G401 (cell line): Measurements from ENCODE around the gene WDR73. TPM values are rescaled to one million over a fixed set of nuclear protein-coding genes. Genes with fewer than 3 reads are reported as not detected.
"Not testable (repeated sequence)": the region's sequence is repeated elsewhere in the genome, so short reads cannot be mapped to it uniquely, and the experiment has no call there.

Experiments
- DNase-seq: peaks from one replicate; pipeline ENCODE4 v3.0.0-alpha.2; 2015; ENCODE audit warnings: low spot score
- in situ Hi-C: cut with HindIII; loops from 2 replicates; pipeline ENCODE4 v1.10.0; 2016; ENCODE audit warnings: low sequenced_read_pairs, mixed read lengths
- total RNA-seq: library from RNA; depleted of rRNA; stranded (reverse); fragments of >200 nt; shearing (Covaris generic); gene quantifications from 2 replicates; pipeline ENCODE4 v1.2.3, GENCODE V29; 2014; rRNA removed

The WDR73 gene
- total RNA-seq, result 55.7 and 60.4 TPM in 2 replicates

DNA sequence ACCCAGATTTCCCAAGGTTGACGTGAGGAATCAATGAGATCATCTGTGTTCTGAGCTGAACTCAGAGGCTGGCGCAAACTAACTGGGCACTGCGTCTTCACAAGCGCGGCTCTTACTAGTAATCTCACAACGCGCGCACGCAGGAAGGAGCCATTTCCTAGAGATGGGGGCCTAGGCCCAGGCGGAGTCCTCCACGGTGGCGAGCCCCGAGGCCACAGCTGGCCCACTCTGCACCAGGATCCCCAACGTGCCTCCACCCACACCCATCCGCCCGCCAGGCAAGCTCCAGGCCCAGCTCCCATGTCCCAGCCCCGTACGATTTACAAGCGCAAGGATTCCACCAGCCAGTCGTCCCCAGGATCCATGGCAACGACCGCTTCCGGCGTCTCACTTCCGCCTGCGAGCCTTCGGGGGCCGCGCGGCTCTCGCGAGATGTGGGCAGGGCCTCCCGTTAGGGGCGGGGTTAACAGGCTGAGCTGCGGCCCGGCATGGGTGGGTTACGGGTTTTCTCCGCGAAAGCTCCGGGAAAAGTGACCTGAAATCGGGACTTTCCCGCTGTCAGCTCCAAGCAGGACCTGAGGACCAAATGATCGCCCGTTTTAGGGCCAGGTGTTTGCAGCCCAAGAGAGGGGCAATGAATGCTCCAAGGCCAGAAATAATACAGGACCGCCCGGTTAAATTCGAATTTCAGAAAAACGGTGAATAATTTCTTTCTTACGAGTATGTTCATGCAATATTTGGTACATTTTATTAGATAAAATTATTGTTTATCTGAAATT, at the start of gene WDR73:
Gene WDR73, minus strand, starts transcription at position 374 of the 779 bp plus-strand sequence. Its CDS starts 9 bp downstream, at position 365.
- in situ Hi-C loops, result no loop called here
- peak; percentile 97 for DNase-seq

DNA sequence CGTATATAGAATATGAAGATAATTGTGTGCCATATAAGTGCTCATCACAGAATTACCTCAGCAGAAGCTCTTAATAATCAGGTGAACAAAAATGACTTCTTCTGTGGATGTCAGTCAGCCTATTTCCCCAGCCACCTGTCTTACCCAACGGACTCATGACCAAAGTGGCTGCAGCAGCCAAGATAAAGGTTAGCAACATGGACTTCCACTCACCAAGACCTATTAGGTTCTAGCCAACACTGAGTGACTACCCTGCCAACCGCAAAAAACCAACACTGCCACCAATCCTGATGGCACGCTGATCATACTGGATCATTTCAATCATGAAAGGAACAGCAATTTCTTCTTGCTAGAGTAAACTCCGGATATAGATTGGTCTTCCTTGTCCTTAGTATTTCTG, 49.7 kb upstream of the WDR73 start:
- DNase-seq, result no peak
- in situ Hi-C loops, result no loop called here

DNA sequence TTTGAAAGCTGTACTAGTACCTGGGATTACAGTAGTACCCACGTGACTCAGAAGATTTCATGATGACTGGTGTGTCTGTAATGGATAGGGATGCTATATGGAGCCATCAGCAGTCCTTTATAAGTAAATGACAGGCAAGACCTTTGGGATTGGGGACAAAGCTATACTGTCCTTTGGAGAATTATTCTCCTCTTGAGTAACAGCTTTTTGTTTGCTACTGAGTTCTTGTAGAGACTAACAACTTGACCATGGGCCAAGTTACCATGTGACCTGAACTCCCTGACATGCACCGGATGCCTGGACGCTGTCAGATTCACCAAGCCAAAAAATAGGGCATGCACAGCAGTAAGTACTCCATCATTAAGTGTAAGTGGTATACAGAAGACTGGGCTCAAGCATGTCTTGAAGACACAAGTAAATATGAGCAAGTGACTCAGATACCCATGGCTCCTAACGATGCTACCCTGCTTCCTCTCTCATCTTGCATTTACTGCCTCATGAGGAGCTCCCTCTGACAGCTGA, 48.9 kb upstream of the WDR73 start:
- DNase-seq, result peak; percentile 47
- in situ Hi-C loops, result no loop called here

DNA sequence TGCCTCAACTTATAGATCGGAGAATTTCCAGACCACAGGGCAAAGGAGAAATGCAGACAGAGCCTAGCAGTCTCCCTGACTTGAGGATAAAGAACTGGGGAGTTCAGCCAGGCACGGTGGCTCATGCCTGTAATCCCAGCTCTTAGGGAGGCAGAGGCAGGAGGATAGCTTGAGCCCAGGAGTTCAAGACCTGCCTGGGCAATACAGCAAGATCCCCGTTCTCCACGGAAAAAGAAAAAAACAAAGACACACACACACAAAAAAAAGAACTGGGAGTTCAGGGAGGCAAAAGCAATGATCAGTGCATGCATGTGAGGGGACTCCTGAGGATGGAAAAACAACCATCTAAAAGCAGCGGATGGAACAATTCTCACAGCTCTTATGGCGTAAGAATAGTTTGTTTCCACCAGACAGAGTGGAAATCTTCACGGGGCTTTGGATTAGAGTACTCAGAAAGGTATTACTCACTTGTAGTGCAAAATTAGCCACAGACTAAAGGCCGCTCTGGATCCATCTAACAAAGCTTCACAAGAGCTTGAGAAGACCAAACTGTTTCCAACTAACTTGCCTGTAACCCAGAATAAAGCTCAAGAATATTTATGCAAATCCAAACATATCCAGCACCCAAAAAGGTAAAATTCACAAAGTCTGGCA, 45.6 kb upstream of the WDR73 start:
- in situ Hi-C loops, result no loop called here
- no peak for DNase-seq

DNA sequence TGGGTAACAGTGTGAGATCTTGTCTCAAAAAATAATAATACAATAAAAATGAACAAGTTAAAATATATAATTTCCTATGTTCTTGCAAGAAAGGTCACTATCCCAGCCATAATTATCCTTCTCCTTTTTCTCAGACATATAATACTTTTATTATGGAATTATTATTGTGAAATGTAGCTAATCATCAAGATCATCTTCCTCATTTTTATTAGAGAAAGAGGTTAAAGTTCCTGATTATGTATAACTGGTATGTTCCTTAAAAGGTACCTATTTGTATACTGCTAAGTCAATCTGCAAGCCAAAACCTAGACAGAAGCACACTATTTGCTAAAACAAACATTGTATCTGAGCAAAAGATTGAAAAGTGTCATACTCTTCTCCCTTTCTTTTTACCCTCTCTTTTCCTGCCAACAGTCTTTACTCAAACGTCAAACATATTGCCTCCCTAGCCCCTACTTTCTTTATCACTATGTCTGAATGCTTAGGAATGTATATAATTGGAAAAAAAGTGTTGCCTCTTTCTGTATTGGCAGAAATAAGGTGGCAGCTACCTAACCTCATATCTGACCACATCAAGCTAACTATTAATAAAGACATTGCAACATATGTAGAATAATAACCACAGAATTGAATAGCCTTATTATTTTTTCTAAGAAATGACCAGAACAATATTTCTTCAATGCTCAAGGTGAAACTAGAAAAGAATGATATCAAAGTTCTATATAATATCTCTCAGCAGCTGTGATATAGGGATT, 43.3 kb upstream of the WDR73 start:
- in situ Hi-C loops, result no loop called here
- no peak for DNase-seq

DNA sequence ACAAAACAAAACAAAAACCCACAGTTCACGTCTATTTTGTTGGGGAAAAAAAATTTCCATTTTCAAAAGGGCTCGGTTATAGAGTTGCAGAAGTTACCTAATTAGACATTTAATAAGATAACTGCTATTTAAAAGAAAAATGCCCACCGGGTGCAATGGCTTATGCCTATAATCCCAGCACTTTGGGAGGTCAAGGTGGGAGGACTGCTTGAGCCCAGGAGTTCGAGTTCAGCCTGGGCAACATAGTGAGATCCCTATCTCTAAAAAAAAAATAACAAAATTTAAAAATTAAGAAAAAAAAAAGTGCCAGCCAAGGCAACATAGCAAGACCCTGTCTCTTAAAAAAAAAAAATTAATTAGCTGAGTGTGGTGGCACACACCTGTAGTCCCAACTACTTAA, 42.7 kb upstream of the WDR73 start:
- DNase-seq, result no peak
- in situ Hi-C loops, result no loop called here

DNA sequence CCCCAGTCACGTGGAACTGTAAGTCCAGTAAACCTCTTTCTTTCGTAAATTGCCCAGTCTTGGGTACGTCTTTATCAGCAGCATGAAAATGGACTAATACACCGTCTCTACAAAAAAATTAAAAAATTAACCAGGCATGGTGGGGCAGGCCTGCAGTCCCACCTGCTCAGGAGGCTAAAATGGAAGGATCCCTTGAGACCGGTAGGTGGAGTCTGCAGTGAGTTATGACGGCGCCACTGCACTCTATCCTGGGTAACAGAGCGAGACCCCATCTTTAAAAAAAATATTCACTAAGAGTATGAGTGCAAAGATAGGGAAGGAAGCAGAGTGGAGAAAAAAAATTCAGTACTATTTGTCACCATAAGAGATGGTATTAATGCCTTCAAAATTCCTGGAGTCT, 36.3 kb upstream of the WDR73 start:
- in situ Hi-C loops, result no loop called here
- no peak for DNase-seq

DNA sequence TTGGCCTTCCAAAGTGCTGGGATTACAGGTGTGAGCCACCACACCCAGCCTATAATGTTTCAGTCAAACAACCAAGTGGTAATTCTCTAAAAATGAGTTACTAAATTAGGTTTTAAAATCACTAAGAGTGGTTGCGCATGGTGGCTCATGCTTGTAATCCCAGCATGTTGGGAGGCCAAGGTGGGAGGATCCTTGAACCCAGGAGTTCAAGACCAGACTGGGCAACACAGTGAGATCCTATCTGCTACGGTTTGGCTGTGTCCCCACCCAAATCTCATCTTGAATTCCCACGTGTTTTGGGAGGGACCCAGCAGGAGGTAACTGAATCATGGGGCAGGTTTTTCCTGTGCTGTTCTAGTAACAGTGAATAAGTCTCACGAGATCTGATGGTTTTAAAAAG, 35.8 kb upstream of the WDR73 start:
- in situ Hi-C loops, result no loop called here
- no peak for DNase-seq

DNA sequence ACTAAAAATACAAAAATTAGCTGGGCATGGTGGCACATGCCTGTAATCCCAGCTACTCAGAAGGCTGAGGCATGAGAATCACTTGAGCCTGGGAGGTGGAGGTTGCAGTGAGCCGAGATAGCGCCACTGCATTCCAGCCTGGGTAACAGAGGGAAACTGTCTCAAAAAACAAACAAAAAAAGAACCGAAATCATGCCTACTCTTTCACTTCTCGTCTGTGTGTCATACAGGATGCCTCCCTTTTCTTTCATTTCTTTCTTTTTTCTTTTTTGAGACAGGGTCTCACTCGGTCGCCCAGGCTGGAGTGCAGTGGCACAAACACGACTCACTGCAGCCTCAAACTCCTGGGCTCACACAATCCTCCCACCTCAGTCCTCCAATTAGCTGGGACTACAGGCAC, 32.4 kb upstream of the WDR73 start:
- DNase-seq, in situ Hi-C loops: not testable (repeated sequence)

DNA sequence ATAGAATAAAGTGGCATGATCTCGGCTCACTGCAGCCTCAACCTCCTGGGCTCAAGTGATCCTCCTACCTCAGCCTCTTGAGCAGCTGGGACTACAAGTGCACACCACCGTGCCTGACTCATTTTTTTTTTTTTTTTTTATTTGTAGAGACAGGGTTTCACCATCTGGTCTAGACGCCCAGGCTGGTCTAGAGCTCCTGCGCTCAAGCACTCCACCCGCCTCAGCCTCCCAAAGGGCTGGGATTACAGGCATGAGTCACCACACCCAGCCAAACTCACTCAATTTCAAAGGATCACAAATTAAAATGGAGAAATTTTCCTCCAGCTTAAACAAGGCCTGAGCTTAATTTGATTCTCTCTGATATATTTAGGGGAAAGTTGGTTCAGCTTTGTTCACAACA, 31.2 kb upstream of the WDR73 start:
- in situ Hi-C loops, result no loop called here

DNA sequence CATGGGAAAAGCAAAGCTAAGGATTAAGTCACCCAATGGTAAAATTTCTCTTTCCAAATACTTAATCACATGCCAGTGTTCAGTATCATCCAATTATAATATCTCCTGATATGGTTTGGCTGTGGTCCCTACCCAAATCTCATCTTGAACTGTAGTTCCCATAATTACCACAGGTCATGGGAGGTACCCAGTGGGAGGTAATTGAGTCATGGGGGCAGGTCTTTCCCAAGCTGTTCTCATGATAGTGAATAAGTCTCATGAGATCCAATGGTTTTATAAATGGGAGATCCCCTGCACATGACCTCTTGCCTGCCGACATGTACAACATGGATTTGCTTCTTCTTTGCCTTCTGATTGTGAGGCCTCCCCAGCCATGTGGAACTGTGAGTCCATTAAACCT, 30.0 kb upstream of the WDR73 start:
- DNase-seq, result no peak
- in situ Hi-C loops, result no loop called here

More for the DNA sequence above, 31.2 kb upstream of the WDR73 start:
- DNase-seq, result no peak

DNA sequence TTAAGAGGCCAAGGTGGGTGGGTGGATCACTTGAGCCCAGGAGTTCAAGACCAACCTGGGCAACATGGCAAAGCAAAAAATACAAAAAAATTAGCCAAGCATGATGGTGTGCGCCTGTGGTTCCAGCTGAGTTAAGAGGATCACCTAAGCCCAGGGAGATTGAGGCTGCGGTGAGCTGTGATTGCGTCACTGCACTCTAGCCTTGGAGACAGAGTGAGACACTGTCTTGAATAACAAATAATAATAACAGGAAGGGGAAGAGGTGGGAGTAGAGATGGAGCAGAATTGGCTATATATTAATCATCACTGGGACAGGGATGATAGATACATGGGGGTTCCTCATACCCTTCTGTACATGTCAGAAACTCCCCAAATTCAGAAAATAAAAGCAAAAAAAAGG, 27.7 kb upstream of the WDR73 start:
- no peak for DNase-seq
- in situ Hi-C loops, result no loop called here

DNA sequence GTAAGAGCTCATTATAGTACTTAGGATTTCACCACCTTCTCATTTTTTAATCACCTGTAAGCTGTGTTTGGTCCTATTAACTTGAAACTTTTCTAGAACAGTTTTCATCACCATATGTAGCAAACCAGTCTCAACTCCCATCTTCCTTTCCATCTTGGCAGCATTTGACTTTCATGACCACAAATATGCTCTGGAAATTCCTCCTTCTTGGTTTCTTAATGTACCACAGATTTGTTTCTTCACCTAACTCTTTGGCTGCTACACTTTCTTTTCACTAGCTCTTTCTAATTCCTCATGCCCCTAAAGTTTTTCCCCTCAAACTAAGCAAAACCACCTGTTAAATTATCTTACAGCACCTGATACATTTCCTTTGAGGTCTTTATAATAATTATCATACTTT, 17.1 kb upstream of the WDR73 start:
- in situ Hi-C loops, result no loop called here
- no peak for DNase-seq

DNA sequence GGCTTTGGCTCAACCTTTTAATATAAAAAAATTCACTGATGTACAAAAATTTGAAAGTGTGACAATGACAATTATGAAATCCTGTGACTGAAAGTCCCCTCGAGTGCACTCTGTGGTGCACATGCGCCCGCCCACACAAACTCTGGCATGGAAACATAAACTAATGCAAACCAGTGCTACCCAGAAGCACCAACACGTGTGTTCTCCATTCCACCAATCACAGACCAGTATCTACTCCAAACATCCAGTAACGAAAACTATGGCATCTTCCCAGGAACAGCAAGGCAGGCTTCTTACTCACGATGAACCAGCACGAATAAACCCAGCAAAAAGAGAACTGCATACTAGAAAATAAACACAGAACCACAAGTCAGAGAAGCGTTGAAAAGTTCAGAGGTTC, 15.6 kb upstream of the WDR73 start:
- DNase-seq, result no peak
- in situ Hi-C loops, result no loop called here

DNA sequence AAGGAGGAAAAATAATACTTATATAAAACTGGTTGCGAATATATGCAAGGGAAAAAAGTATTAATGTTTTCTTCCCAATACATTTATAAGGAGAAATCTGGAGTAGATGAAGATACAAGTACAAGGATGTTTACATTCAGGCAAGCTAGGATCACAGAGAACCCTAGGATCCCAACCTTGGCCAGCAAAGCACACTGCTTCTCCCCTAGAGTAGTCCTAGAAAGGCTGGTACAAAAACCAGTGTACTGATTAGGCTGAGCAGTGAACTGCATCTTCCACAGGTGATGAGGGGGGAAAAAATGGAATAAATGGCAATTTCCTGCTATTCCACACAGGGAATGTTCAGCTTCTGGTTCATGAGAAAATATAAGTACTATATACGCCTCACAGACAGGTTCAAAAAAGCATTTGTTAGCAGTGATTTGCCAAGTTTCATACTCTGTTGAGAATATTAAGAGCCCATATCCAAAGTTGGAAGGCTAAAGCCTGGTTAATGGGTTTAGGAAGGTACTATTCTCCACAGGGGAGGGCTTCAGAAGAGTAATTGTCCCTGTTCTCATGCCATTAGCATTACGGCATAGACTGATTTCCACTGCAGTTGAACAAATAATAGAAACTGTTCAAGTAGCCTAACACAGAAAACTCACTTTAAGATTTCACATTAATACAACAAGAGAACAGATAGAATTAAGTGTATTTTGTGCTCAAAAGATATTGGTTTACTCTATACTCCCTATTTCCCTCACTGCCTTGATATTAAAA, 14.3 kb upstream of the WDR73 start:
- in situ Hi-C loops, result no loop called here
- no peak for DNase-seq

DNA sequence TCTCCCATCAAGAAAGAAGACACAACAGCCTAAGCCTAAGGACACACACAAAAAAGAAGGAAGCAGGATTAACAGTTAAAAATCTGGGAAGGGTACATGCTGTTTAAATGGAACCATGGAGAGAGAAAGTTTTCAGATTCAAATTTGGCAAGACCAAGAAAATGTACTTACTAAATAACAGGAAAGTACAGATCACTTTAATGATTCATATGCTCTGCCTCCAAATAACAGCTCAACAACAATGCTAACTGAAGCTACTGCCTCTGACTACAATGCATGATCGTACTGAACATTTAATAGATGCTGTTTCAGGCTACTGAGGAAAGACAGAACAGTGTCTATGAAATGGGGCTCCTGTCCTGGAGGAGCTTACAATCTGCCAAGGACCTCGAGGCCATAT, 12.3 kb upstream of the WDR73 start:
- in situ Hi-C loops, result no loop called here
- DNase-seq, result no peak

DNA sequence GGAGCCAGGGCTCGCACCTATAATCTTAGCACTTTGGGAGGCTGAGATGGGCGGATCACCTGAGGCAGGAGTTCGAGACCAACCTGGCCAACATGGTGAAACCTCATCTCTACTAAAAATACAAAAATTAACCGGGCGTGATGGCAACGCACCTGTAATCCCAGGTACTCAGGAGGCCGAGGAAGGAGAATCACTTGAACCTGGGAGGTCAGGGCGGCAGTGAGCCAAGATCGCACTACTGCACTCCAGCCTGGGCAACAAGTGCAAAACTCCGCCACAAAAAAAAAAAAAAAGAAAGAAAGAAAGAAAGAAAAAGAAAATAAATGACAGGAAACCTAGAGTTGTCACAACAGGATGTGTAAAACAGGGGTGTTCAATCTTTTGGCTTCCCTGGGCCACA, 6.9 kb upstream of the WDR73 start:
- DNase-seq, result no peak
- in situ Hi-C loops, result no loop called here

DNA sequence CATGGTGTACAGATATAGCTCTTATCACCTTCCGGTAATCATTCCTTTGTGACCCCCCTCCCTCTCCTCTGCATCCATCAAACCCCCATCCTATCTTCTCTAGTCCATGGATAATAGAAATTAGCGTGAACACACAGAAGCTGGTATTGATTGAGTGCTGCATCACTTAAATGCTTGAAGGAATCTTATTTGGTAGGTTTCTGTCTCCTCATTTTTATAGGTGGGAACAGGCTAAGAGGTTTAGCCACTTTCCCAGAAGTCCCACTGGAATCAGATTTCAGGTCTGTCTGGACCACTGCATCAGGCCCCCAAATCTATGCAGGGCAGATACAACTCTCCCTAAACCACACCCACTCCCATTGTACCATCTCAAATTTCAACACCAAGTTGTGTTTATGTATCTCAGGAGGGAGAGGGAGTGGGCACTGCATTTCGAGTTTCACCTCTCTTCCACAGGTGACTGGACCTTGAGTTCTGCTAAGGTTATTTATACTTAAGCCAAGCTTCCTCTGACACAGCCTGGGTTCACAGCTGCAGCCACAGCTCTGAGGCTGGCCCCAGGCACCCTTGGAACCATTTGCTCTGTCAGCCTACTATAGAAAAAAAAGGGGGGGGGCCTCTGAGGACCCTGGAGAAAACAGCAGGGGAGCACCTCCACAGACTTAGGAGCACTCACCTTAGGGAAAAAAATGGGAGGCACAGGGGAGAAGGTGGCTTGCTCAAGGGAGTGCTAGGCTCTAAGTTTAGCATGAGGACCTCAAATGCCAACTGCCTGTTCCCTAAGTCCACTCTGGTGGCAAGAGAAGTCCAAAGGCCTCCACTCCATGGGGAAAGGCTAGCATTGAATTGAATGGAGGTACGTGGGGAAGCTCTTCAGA, 6.1 kb upstream of the WDR73 start:
- no peak for DNase-seq
- in situ Hi-C loops, result no loop called here
